Activated T-helper 1 cell treated with anti-CD3 and anti-CD28 coated beads, Interleukin-2, amount 50 U/mL, for 16 hours (primary cell): ENCODE measurements around the gene OR1L1.

ENCODE experiments used
- DNase-seq, 2 donors: peaks; one replicate each; pipeline ENCODE4 v3.0.0-alpha.2; 2020; ENCODE audit warnings: low read depth in 1 of 2, low spot score in 1 of 2

The OR1L1 gene, protein sequence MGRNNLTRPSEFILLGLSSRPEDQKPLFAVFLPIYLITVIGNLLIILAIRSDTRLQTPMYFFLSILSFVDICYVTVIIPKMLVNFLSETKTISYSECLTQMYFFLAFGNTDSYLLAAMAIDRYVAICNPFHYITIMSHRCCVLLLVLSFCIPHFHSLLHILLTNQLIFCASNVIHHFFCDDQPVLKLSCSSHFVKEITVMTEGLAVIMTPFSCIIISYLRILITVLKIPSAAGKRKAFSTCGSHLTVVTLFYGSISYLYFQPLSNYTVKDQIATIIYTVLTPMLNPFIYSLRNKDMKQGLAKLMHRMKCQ

DNA sequence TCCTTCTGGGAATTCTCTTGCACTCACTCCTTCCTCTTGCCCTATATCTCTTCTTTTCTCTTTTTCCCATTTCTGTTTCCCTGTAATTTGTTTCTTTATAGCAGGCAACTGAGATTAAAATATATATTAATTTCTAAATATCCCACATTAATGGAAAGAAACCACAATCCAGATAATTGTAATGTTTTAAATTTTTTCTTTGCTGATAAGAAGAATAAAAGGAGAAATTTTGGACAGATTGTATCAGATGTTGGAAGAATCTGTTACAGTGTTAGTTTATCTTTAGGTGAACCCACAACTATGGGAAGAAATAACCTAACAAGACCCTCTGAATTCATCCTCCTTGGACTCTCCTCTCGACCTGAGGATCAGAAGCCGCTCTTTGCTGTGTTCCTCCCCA is at the start of gene OR1L1:
TSS of gene OR1L1 (plus strand) at position 301 of the 400 bp plus-strand sequence. CDS start at position 301, 0 bp downstream.
- no peak for DNase-seq

DNA sequence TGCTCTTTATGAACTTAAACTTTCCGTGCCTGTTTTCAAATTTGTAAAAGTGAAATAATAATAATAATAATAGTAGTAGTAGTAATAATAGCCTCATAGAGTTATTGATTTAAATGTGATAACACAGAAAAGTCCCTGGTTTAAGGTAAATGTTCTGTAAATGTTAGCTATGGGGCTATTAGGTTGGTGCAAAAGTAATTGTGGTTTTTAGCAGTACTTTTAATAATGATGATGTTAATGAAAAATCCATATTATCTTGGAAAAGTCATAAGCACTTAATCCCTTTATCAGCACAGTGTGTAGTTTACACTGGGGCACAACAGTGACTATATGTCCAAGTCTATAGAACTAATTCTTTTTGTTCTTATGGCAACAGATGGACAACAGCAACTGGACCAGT is 47.2 kb upstream of the OR1L1 start, which contains the start of gene OR1Q1:
TSS of gene OR1Q1 (plus strand) at position 377 of the 400 bp plus-strand sequence. CDS start at position 377, 0 bp downstream.
- DNase-seq, result no peak

DNA sequence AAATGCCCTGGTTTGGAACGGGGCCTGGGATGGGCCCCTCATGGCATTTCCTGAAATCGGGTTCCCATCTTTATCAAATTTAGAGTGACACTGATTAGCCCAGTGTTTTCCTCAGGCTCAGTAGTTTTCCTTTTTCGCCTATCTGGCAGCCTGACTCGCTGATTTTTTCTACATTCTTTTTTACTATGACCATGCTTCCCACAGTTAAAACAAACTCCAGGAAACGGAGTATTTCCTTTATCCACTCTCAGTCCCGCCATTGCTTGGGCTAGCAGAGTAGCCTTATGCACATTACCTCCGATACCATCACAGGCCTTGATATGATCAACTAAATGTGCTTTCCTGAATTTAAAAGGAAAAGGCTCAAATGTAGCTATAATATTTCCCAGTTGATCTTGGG is 41.5 kb upstream of the OR1L1 start:
- DNase-seq, result no peak

DNA sequence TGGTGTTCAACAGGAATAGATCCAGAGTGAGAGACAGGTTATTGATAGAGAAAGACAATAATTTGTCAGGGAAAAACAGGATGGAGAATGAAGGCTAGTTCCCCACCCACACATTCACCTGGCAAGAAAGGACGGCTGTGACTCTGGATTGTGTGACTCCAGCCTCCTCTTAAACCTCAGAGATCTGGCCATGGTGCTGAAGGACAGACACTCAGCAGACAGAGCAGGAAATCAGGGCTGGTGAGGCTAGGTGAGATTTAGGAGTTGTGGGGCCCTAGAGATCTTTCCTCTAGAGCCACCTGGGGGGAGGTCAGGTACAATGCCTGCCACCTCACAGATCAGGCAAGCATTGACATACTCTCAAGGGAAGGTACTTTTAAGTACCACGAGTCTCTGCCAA is 19.3 kb upstream of the OR1L1 start:
- no peak for DNase-seq

DNA sequence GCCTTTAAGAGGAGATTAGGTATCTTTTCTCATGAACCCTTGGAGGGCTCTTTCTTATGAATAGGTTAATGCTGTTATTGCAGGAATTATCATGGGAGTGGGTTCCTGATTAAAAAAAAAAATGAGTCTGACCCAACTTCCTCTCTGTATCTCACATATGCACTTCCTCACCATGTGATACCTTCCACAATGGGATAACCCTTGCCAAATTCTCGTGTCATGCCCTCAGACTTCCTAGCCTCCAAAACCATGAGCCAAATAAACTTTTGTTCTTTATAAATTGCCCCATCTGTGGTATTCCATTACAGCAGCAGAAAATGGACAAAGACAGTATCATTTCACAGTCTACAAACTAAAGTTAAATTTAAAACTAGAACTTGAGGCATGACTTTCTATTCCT is 5.1 kb upstream of the OR1L1 start:
- no peak for DNase-seq

DNA sequence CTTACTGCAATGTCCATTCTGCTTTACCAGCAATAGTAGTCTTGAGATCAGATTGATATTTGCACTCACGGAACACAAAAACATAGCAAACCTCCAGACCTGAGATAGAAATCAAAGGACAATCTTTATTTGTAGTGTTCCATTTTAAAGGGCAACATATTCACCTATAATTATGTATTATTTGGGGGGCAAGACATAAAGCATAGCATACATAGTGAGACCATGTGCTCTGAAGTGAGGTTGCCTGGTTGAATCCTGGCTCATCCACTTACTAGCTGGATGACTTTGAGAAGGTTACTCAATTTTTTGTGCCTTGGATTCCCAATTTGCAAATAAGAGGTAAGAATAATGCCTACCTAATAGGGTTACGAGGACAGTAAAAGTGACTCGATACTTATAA is 4.0 kb upstream of the OR1L1 start, which contains the start of gene OR1B1:
TSS of gene OR1B1 (minus strand) at position 101 of the 400 bp plus-strand sequence.
- no peak for DNase-seq

DNA sequence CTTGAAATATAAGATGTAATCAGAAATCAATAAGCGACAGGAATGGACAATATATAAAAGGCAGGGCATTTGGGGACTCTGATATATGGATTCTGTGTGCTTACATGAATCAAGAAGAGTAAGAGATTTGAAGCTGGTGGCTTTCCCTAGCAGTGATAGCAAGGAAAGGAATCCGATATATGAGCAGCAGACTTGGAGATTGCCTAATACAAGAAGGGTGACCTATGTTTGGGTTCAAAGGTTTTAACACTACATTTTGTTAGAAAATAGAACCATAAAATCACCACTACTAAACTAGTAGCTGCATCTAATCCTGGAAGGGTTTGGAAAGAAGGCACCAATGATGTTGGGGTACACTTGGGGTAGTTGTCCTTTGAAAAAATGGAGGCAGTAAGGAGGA is 11.0 kb downstream of the OR1L1 start:
- no peak for DNase-seq

DNA sequence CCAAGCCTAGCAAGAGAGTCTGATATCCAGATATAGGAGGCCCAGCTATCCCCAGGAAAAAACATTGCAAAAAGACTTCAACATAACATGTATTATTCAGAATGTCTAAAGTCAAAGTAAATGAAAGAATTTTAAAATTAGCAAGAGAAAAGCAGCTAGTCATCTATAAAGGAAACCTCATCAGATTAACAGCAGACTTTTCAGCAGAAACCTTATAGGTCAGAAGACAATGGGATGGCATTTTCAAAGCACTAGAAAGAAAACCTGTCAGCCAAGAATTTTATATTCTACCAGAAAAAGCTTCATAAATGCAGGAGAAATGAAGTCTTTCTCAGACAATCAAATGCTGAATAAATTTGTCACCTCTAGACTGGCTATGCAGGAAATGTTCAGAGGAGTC is 23.3 kb downstream of the OR1L1 start:
- DNase-seq, result no peak

DNA sequence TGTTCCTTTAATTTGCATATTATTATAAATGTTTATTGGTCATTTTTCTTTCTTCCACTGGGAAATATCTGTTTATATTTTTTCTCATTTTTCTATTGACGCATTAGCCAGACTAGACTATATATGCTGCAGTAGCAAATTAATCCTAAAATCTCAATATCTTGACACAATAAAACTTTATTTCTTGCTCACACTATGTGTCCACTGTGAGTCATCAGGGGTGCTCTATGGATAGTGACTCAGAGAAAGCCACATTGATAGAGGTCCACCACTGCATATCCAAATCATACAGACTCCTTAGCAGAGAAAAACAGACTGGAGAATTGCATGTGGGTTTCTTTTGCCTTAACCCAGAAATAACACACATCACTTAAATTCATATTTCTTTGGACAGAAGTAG is 34.2 kb downstream of the OR1L1 start:
- DNase-seq, result no peak
